Suprapubic skin (tissue), 4 donors: ENCODE results near the gene CACNA1G. TPM values are rescaled to one million over a fixed set of nuclear protein-coding genes. Genes with fewer than 3 reads are reported as not detected.

Experiments used
- DNase-seq, 2 donors: peaks; one replicate each; pipeline ENCODE4 v3.0.0-alpha.2; 2019; ENCODE audit warnings: low spot score in 2 of 2
- H3K27ac ChIP-seq: fragments of 200-600 bp; sonication (generic); one replicate; pipeline ENCODE4 v1.5.1; 2019
- H3K27me3 ChIP-seq: fragments of 200-600 bp; sonication (generic); one replicate; pipeline ENCODE4 v1.5.1; 2019
- H3K36me3 ChIP-seq: fragments of 200-600 bp; sonication (generic); one replicate; pipeline ENCODE4 v1.5.1; 2019
- H3K4me1 ChIP-seq: fragments of 200-600 bp; sonication (generic); one replicate; pipeline ENCODE4 v1.5.1; 2019
- H3K4me3 ChIP-seq: fragments of 200-600 bp; sonication (generic); one replicate; pipeline ENCODE4 v1.5.1; 2019; ENCODE audit warnings: mild to moderate bottlenecking
- H3K9me3 ChIP-seq: fragments of 200-600 bp; sonication (generic); one replicate; pipeline ENCODE4 v1.5.1; 2019
- EP300 ChIP-seq: sonication (generic); formaldehyde crosslinking; IDR thresholded peaks from one replicate; pipeline ENCODE4 v1.6.1; 2017; ENCODE audit warnings: antibody characterized with exemption
- POLR2A ChIP-seq, 2 donors: fragments of 450-650 bp; IDR thresholded peaks; one replicate each; pipeline ENCODE4 v1.6.1; 2017; ENCODE audit warnings: antibody characterized with exemption in 2 of 2, mild to moderate bottlenecking in 2 of 2, moderate library complexity in 2 of 2
- POLR2AphosphoS5 ChIP-seq, 3 donors: sonication (generic); formaldehyde crosslinking; IDR thresholded peaks; one replicate each; pipeline ENCODE4 v1.6.1; 2017; ENCODE audit warnings: antibody characterized with exemption in 3 of 3
- WGBS: methylation state at CpG from one replicate; pipeline ENCODE4 v1.1.5; 2018; 5-methylcytosine and 5-hydroxymethylcytosine counted together
- total RNA-seq, 4 donors: library from RNA; depleted of rRNA; stranded (reverse); fragments of >200 nt; gene quantifications; one replicate each; pipeline ENCODE4 v1.1.0, GENCODE V29; 2016
- TF ChIP-seq, protein P1 (sequence below), 2 donors: fragments of 200-600 bp in 1 of 2; fragments of 450-650 bp in 1 of 2; sonication (generic) in 1 of 2; IDR thresholded peaks; one replicate each; pipeline ENCODE4 v1.5.1; 2016 to 2019; ENCODE audit warnings: antibody characterized with exemption in 2 of 2, mild to moderate bottlenecking in 1 of 2, moderate library complexity in 1 of 2

CACNA1G gene
- total RNA-seq, 4 donors from 2014 or later: 1.1 to 9.9 (median 2.7) TPM

DNA sequence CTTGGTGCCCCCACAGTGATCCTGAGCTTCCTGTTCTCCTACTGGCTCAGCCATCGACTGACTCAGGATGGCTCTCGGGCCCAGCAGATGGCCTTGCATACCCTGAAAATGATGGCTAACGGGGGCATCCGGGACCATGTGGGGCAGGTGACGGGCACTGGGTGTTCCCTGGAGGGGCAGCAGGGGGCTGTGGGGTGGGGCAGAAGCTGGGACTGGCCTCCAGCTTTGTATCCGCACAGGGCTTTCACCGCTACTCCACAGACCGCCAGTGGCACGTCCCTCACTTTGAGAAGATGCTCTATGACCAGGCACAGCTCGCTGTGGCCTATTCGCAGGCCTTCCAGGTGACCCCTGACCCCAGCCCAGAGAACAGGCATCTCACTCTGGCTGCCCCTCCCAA, 10.5 kb upstream of the CACNA1G start:
- Histone ChIP-seq H3K36me3 (peaks cover 22% of the 10 kb centered on the region), H3K27me3 (no peaks in the 10 kb centered on the region), H3K4me1 (peaks cover 19% of the 10 kb centered on the region), H3K9me3 (no peaks in the 10 kb centered on the region), H3K4me3 (no peak overlapping the region), H3K27ac (no peak overlapping the region)
- WGBS: 85% methylated on average over 4 of the region's 11 CpGs
- DNase-seq: no peak
- no peak for TF ChIP-seq POLR2AphosphoS5 (IDR thresholded peaks at IDR 0.05)

DNA sequence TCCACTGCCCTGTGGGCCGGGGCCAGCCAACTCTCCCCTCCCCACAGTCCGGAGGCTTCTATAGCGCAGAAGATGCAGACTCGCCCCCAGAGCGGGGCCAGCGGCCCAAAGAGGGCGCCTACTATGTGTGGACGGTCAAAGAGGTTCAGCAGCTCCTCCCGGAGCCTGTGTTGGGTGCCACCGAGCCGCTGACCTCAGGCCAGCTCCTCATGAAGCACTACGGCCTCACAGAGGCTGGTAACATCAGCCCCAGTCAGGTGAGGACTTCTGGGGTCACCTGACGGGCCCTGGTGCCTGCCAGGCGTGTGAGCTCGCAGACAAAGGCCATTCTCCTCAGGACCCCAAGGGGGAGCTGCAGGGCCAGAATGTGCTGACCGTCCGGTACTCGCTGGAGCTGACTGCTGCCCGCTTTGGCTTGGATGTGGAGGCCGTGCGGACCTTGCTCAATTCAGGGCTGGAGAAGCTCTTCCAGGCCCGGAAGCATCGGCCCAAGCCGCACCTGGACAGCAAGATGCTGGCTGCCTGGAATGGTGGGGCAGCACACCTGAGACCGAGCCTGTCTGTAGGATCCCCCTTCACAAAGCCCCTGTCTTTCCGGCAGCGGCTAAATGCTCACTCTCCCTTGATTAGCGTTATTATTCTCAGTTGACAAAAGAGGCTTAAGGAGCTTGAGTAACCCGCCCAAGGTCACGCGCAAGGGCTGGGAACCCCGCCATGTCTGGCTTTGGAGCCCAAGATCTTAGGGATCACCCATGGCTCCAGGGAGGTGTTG, 9.7 kb upstream of the CACNA1G start:
- Histone ChIP-seq H3K36me3 (peaks cover 30% of the 10 kb centered on the region), H3K4me3 (no peak overlapping the region), H3K4me1 (peaks cover 19% of the 10 kb centered on the region), H3K9me3 (no peaks in the 10 kb centered on the region), H3K27ac (no peak overlapping the region), H3K27me3 (no peaks in the 10 kb centered on the region)
- DNase-seq: peak in 1 of 2 donors; percentile 87
- WGBS: 75% methylated on average over 23 of the region's 32 CpGs
- TF ChIP-seq POLR2A (IDR thresholded peaks at IDR 0.05) (no peak), EP300 (no peak), POLR2AphosphoS5 (IDR thresholded peaks at IDR 0.05) (no peak)
- TF ChIP-seq, protein P1, sequence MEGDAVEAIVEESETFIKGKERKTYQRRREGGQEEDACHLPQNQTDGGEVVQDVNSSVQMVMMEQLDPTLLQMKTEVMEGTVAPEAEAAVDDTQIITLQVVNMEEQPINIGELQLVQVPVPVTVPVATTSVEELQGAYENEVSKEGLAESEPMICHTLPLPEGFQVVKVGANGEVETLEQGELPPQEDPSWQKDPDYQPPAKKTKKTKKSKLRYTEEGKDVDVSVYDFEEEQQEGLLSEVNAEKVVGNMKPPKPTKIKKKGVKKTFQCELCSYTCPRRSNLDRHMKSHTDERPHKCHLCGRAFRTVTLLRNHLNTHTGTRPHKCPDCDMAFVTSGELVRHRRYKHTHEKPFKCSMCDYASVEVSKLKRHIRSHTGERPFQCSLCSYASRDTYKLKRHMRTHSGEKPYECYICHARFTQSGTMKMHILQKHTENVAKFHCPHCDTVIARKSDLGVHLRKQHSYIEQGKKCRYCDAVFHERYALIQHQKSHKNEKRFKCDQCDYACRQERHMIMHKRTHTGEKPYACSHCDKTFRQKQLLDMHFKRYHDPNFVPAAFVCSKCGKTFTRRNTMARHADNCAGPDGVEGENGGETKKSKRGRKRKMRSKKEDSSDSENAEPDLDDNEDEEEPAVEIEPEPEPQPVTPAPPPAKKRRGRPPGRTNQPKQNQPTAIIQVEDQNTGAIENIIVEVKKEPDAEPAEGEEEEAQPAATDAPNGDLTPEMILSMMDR (IDR thresholded peaks at IDR 0.05): peak; percentile 31 to 69

DNA sequence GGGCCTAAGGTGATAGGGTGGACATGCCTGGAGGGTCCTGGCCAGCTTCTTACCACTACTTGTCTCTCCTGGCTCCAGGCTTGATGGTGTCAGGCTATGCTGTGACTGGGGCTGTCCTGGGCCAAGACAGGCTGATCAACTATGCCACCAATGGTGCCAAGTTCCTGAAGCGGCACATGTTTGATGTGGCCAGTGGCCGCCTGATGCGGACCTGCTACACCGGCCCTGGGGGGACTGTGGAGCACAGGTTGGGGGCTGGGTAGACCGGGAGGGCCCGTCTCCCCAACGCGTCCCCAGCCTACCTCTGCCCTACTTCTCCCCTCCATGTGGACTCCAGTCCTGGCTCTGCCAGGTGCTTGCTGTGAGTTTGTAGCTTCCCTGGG, 9.1 kb upstream of the CACNA1G start:
- Histone ChIP-seq H3K4me1 (peaks cover 20% of the 10 kb centered on the region), H3K27me3 (no peaks in the 10 kb centered on the region), H3K36me3 (peaks cover 31% of the 10 kb centered on the region), H3K27ac (no peak overlapping the region), H3K9me3 (no peaks in the 10 kb centered on the region), H3K4me3 (no peak overlapping the region)
- TF ChIP-seq EP300 (no peak), POLR2A (IDR thresholded peaks at IDR 0.05) (no peak), POLR2AphosphoS5 (IDR thresholded peaks at IDR 0.05) (no peak)
- TF ChIP-seq, protein P1 (IDR thresholded peaks at IDR 0.05): no peak
- DNase-seq: no peak
- 83% methylated on average over 8 of the region's 8 CpGs for WGBS

DNA sequence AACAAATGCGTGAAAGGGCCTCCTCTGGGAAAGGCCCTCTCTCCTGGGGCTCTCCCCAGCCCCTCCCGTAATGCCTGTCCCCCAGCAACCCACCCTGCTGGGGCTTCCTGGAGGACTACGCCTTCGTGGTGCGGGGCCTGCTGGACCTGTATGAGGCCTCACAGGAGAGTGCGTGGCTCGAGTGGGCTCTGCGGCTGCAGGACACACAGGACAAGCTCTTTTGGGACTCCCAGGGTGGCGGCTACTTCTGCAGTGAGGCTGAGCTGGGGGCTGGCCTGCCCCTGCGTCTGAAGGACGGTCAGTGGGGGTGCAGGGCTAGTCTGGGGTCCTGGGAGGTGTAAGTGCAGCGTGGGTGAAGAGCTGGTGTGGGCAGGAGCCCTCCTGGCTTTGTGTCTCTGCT, 8.6 kb upstream of the CACNA1G start:
- WGBS: 88% methylated on average over 3 of the region's 12 CpGs
- peaks cover 18% of the 10 kb centered on the region for H3K4me1 ChIP-seq
- TF ChIP-seq POLR2AphosphoS5 (IDR thresholded peaks at IDR 0.05): no peak
- no peak for DNase-seq
- H3K36me3 ChIP-seq: peaks cover 31% of the 10 kb centered on the region
- no peak overlapping the region for H3K27ac ChIP-seq
- no peak overlapping the region for H3K4me3 ChIP-seq
- H3K27me3 ChIP-seq: no peaks in the 10 kb centered on the region
- no peaks in the 10 kb centered on the region for H3K9me3 ChIP-seq

DNA sequence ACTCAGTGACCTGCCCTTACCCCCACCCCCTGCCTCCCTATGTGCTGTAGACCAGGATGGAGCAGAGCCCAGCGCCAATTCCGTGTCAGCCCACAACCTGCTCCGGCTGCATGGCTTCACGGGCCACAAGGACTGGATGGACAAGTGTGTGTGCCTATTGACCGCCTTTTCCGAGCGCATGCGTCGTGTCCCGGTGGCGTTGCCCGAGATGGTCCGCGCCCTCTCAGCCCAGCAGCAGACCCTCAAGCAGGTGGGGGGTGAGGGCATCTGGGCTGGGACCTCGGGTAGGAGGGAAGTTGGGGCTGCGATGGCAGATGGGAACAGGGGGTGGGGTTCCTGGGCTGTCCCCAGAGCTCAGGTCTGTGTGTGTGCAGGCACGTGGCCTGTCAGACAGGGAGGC, 6.3 kb upstream of the CACNA1G start:
- WGBS: 98% methylated on average over 15 of the region's 17 CpGs
- H3K4me3 ChIP-seq: no peak overlapping the region
- peaks cover 17% of the 10 kb centered on the region for H3K4me1 ChIP-seq
- H3K27me3 ChIP-seq: peaks cover 5% of the 10 kb centered on the region
- TF ChIP-seq POLR2AphosphoS5 (IDR thresholded peaks at IDR 0.05): no peak
- TF ChIP-seq EP300: no peak
- TF ChIP-seq, protein P1 (IDR thresholded peaks at IDR 0.05): no peak
- no peak for TF ChIP-seq POLR2A (IDR thresholded peaks at IDR 0.05)
- no peak overlapping the region for H3K27ac ChIP-seq
- no peaks in the 10 kb centered on the region for H3K9me3 ChIP-seq
- no peak for DNase-seq
- H3K36me3 ChIP-seq: peaks cover 24% of the 10 kb centered on the region

DNA sequence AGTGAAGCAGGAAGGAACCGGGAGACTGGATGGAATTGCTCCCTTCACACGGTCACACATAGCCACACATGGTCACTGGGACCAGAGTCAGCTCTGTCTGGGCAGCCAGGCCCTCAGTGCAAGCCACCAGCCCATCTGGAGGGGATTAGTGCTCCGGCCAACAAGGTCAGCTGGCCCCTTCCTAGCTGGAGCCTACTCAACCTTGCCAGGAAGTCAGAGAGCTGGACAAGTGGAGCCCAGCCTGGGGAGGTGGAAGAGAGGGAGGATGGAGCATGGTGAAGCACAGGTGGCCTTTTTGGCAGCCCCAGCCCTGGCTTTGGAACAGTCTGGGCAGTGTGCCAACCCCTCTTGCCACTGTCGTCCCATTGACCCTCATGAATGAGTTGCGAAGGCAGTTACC, 3.7 kb upstream of the CACNA1G start:
- H3K9me3 ChIP-seq: no peaks in the 10 kb centered on the region
- H3K27me3 ChIP-seq: peaks cover 30% of the 10 kb centered on the region
- H3K4me1 ChIP-seq: peaks cover 42% of the 10 kb centered on the region
- WGBS: 56% methylated on average over 3 of the region's 5 CpGs
- H3K36me3 ChIP-seq: peaks cover 10% of the 10 kb centered on the region
- TF ChIP-seq EP300 (no peak), POLR2AphosphoS5 (IDR thresholded peaks at IDR 0.05) (no peak), POLR2A (IDR thresholded peaks at IDR 0.05) (no peak)
- TF ChIP-seq, protein P1 (IDR thresholded peaks at IDR 0.05): no peak
- no peak overlapping the region for H3K4me3 ChIP-seq
- no peak for DNase-seq
- no peak overlapping the region for H3K27ac ChIP-seq
